OCI-LY3 (cell line): ENCODE measurements around the gene UBL5.
"Not testable (repeated sequence)": the region's sequence is repeated elsewhere in the genome, so short reads cannot be mapped to it uniquely, and the experiment has no call there.

Experiments
- H2AFZ ChIP-seq: fragments of 200-600, 300-600 bp; shearing (Covaris generic); 2 replicates; pipeline ENCODE4 v1.6.0; 2014; ENCODE audit warnings: antibody characterized with exemption, low read depth, low read length
- H3K27ac ChIP-seq: fragments of 200-600, 300-600 bp; sonication (generic); 2 replicates; pipeline ENCODE4 v1.5.1; 2014; ENCODE audit warnings: mild to moderate bottlenecking, low read length, moderate library complexity, mixed read lengths
- H3K27me3 ChIP-seq: fragments of 200-600, 300-600 bp; sonication (generic); 2 replicates; pipeline ENCODE4 v1.6.1; 2014; ENCODE audit warnings: low read depth, low read length, mixed read lengths
- H3K36me3 ChIP-seq: fragments of 200-600, 300-600 bp; sonication (generic); replicated peaks from 2 replicates; pipeline ENCODE3; 2014; ENCODE audit warnings: low read depth, low read length, mixed read lengths
- H3K4me1 ChIP-seq: fragments of 300-600, 200-600 bp; sonication (generic); 2 replicates; pipeline ENCODE4 v1.6.1; 2014; ENCODE audit warnings: low read length, mixed read lengths
- H3K4me2 ChIP-seq: fragments of 200-600, 300-600 bp; sonication (generic); 2 replicates; pipeline ENCODE4 v1.6.1; 2014; ENCODE audit warnings: low read length, mixed read lengths
- H3K4me3 ChIP-seq: fragments of 300-600, 200-600 bp; sonication (generic); 2 replicates; pipeline ENCODE4 v1.5.1; 2014; ENCODE audit warnings: antibody characterized with exemption, mild to moderate bottlenecking, low read length, moderate library complexity
- H3K79me2 ChIP-seq: fragments of 300-600, 200-600 bp; shearing (Covaris generic); 2 replicates; pipeline ENCODE4 v1.6.1; 2014; ENCODE audit warnings: mild to moderate bottlenecking, low read length, mixed read lengths
- H3K9ac ChIP-seq: fragments of 300-600, 200-600 bp; shearing (Covaris generic); 2 replicates; pipeline ENCODE4 v1.6.0; 2014; ENCODE audit warnings: mild to moderate bottlenecking, low read length, moderate library complexity
- H3K9me3 ChIP-seq: fragments of 200-600, 300-600 bp; shearing (Covaris generic); 2 replicates; pipeline ENCODE4 v1.6.1; 2014; ENCODE audit warnings: low read length, mixed read lengths; ENCODE audit not compliant: insufficient read depth
- H4K20me1 ChIP-seq: fragments of 200-600, 300-600 bp; sonication (generic); 2 replicates; pipeline ENCODE4 v1.6.1; 2016; ENCODE audit warnings: low read length, mixed read lengths; ENCODE audit not compliant: insufficient read depth
- EZH2phosphoT487 ChIP-seq: fragments of 200-600 bp; shearing (Covaris generic); IDR thresholded peaks from 2 replicates; pipeline ENCODE4 v1.6.1; 2018; ENCODE audit warnings: antibody characterized with exemption, mixed run types, low read depth
- TF ChIP-seq, protein P1 (sequence below): fragments of 200-600, 300-600 bp; sonication (generic); IDR thresholded peaks from 2 replicates; pipeline ENCODE4 v1.5.1; 2014; ENCODE audit warnings: antibody characterized with exemption, low read length, low read depth

The UBL5 gene

DNA sequence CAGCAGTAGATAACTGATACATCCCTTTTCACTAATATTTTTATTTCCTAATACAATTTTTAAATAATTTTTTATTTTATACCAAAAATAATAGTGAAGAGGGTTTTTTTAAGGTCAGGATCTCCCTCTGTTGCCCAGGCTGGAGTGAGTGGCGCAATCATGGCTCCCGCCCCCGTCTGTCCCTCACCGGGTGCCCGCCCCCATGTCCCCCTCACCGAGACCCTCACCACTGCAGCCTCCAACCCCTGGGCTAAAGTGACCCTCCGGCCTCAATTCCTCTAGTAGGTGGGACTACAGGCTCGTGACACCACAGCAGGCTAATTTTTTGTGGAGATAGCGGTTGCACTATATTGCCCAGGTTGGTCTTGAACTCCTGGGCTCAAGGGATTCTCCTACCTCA lies 41.4 kb upstream of the UBL5 start:
- Histone ChIP-seq H3K79me2 (no peaks in the 10 kb centered on the region), H3K36me3 (no peaks in the 10 kb centered on the region), H3K27me3 (no peaks in the 10 kb centered on the region), H3K27ac (no peak overlapping the region; the same call in 1 of the 2 replicates), H3K9ac (peak overlapping the region; percentile 69), H3K4me1 (peaks cover 12% of the 10 kb centered on the region), H3K4me3 (peak overlapping the region; percentile 85), H3K4me2 (peak overlapping the region; percentile 86), H4K20me1 (no peaks in the 10 kb centered on the region), H3K9me3 (no peaks in the 10 kb centered on the region), H2AFZ (peak overlapping the region; percentile 87)
- TF ChIP-seq, protein P1, sequence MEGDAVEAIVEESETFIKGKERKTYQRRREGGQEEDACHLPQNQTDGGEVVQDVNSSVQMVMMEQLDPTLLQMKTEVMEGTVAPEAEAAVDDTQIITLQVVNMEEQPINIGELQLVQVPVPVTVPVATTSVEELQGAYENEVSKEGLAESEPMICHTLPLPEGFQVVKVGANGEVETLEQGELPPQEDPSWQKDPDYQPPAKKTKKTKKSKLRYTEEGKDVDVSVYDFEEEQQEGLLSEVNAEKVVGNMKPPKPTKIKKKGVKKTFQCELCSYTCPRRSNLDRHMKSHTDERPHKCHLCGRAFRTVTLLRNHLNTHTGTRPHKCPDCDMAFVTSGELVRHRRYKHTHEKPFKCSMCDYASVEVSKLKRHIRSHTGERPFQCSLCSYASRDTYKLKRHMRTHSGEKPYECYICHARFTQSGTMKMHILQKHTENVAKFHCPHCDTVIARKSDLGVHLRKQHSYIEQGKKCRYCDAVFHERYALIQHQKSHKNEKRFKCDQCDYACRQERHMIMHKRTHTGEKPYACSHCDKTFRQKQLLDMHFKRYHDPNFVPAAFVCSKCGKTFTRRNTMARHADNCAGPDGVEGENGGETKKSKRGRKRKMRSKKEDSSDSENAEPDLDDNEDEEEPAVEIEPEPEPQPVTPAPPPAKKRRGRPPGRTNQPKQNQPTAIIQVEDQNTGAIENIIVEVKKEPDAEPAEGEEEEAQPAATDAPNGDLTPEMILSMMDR, result no peak
- no peak for TF ChIP-seq EZH2phosphoT487

DNA sequence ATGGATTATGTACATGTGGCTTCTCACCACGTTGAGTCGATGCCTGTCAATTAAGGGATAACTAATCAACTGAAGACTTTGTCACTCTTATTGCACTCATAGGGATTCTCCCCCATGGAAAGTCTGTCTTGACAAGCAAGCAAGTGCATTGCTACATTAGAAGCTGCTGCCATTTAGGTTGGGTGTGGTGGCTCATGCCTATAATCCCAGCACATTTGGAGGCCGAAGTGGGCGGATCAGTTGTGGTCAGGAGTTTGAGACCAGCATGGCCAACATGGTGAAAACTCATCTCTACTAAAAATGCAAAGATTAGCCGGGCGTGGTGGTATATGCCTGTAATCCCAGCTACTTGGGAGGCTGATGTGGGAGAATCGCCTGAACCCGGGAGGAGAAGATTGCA lies 40.9 kb upstream of the UBL5 start:
- H4K20me1 ChIP-seq, result no peaks in the 10 kb centered on the region
- TF ChIP-seq EZH2phosphoT487, result no peak
- TF ChIP-seq, protein P1, result no peak
- H3K9ac ChIP-seq, result peak overlapping the region; percentile 69
- no peaks in the 10 kb centered on the region for H3K36me3 ChIP-seq
- no peaks in the 10 kb centered on the region for H3K79me2 ChIP-seq
- no peak overlapping the region for H3K27ac ChIP-seq
- peak overlapping the region; percentile 86 for H3K4me2 ChIP-seq
- peaks cover 12% of the 10 kb centered on the region for H3K4me1 ChIP-seq
- no peaks in the 10 kb centered on the region for H3K9me3 ChIP-seq
- no peaks in the 10 kb centered on the region for H3K27me3 ChIP-seq
- H2AFZ ChIP-seq, result no peak overlapping the region; the same call in 1 of the 2 replicates
- H3K4me3 ChIP-seq, result peak overlapping the region; percentile 85

DNA sequence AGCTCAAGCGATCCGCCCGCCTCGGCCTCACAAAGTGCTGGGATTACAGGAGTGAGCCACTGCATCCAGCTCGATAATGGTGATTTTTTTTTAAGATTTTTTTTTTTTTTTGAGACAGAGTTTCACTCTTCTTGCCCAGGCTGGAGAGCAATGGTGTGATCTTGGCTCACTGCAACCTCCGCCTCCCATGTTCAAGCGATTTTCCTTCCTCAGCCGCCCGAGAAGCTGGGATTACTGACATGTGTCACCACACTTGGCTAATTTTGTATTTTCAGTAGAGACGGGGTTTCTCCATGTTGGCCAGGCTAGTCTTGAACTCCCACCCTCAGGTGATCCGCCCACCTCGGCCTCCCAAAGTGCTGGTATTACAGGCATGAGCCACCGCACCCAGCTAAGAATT lies 39.1 kb upstream of the UBL5 start:
- not testable (repeated sequence) for H3K79me2 ChIP-seq, H3K4me2 ChIP-seq, H3K27ac ChIP-seq, H2AFZ ChIP-seq, H3K9me3 ChIP-seq, H3K9ac ChIP-seq, H3K4me3 ChIP-seq, H4K20me1 ChIP-seq, H3K36me3 ChIP-seq, H3K27me3 ChIP-seq
- peaks cover 12% of the 10 kb centered on the region for H3K4me1 ChIP-seq

DNA sequence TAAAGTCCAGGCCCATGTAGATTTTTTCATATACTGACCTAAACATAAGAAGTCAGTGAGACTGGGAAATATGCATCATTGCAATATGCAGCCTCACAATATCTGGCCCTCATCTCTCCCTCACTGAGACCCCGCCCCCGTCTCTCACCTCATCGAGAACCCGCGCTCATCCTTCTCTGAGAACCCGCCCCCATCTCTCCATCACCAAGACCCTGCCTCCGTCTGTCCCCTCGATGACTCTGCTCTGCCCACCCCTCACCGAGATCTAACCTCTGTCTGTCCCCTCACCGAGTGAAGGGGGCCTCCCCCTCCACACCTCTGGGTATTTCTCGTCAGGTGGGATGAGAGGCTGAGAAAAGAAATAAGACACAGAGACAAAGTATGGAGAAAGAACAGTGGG lies 38.7 kb upstream of the UBL5 start:
- H3K4me1 ChIP-seq, result peaks cover 12% of the 10 kb centered on the region
- H3K27ac ChIP-seq, result no peak overlapping the region
- H2AFZ ChIP-seq, result no peak overlapping the region
- no peaks in the 10 kb centered on the region for H3K27me3 ChIP-seq
- H3K79me2 ChIP-seq, result no peaks in the 10 kb centered on the region
- TF ChIP-seq, protein P1, result no peak
- no peak for TF ChIP-seq EZH2phosphoT487
- H4K20me1 ChIP-seq, result no peaks in the 10 kb centered on the region
- no peak overlapping the region for H3K9ac ChIP-seq
- H3K4me2 ChIP-seq, result no peak overlapping the region
- no peaks in the 10 kb centered on the region for H3K9me3 ChIP-seq
- no peaks in the 10 kb centered on the region for H3K36me3 ChIP-seq
- no peak overlapping the region for H3K4me3 ChIP-seq

DNA sequence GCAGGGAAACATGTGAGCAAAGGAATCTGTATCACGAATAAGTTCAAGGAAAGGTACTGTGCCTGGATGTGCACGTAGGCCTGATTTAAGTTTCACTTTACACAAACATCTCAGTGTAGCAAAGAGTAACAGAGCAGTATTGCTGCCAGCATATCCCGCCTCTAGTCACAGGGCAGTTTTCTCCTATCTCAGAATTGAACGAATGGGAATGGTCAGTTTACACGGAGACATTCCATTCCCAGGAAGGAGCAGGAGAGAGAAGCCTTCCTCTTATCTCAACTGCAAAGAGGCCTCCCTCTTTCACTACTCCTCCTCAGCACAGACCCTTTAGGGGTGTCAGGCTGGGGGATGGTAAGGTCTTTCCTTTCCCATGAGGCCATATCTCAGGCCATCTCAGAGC lies 38.1 kb upstream of the UBL5 start:
- not testable (repeated sequence) for H3K9me3 ChIP-seq, H3K9ac ChIP-seq, H2AFZ ChIP-seq, H3K4me2 ChIP-seq, H3K79me2 ChIP-seq, H3K27me3 ChIP-seq, H3K36me3 ChIP-seq, H3K4me1 ChIP-seq, H4K20me1 ChIP-seq, H3K4me3 ChIP-seq, H3K27ac ChIP-seq

DNA sequence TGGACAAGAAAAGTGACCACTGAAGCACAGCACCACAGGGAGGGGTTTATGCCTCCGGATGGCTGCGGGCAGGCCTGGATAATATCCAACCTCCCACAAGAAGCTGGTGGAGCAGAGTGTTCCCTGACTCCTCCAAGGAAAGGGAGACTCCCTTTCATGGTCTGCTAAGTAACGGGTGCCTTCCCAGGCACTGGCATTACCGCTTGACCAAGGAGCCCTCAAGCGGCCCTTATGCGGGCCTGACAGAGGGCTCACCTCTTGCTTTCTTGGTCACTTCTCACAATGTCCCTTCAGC lies 36.7 kb upstream of the UBL5 start:
- H3K79me2 ChIP-seq, H2AFZ ChIP-seq: not testable (repeated sequence)
- H3K4me2 ChIP-seq, result peak overlapping the region; percentile 57

More for the DNA sequence above, 36.7 kb upstream of the UBL5 start:
- Histone ChIP-seq H3K9ac (peak overlapping the region; percentile 42), H3K4me3 (peak overlapping the region; percentile 91)
- H3K27ac ChIP-seq, H3K27me3 ChIP-seq, H3K36me3 ChIP-seq, H4K20me1 ChIP-seq, H3K4me1 ChIP-seq, H3K9me3 ChIP-seq: not testable (repeated sequence)
